H9 (cell line): Measurements from ENCODE around the gene PARP1. TPM values are rescaled to one million over a fixed set of nuclear protein-coding genes. Genes with fewer than 3 reads are reported as not detected.

Experiments
- DNase-seq: peaks from one replicate; pipeline ENCODE4 v3.0.0-alpha.2; 2017
- H2AFZ ChIP-seq: one replicate; pipeline ENCODE4 v1.6.1; 2013; ENCODE audit warnings: mild to moderate bottlenecking, low read length, control low read depth, moderate library complexity
- H2AK5ac ChIP-seq: 2 replicates; pipeline ENCODE4 v1.6.1; 2013; ENCODE audit warnings: low read length, control low read depth, mixed read lengths; ENCODE audit not compliant: insufficient read length
- H2BK120ac ChIP-seq: one replicate; pipeline ENCODE4 v1.6.1; 2013; ENCODE audit warnings: low read depth, mild to moderate bottlenecking, low read length, control low read depth, inconsistent platforms; ENCODE audit not compliant: poor library complexity, severe bottlenecking
- H2BK12ac ChIP-seq: 2 replicates; pipeline ENCODE4 v1.6.1; 2013; ENCODE audit warnings: low read length, control low read depth, mixed read lengths, low read depth; ENCODE audit not compliant: insufficient read length
- H2BK15ac ChIP-seq: 2 replicates; pipeline ENCODE4 v1.6.1; 2013; ENCODE audit warnings: low read depth, low read length, control low read depth
- H2BK20ac ChIP-seq: one replicate; pipeline ENCODE4 v1.6.1; 2013; ENCODE audit warnings: low read depth, mild to moderate bottlenecking, low read length, control low read depth, inconsistent platforms; ENCODE audit not compliant: poor library complexity, severe bottlenecking
- H2BK5ac ChIP-seq: 2 replicates; pipeline ENCODE4 v1.6.1; 2013; ENCODE audit warnings: low read length, control low read depth, mixed read lengths; ENCODE audit not compliant: insufficient read length
- H3K14ac ChIP-seq: 2 replicates; pipeline ENCODE4 v1.6.1; 2013; ENCODE audit warnings: low read length, control low read depth; ENCODE audit not compliant: insufficient read depth
- H3K18ac ChIP-seq: 2 replicates; pipeline ENCODE4 v1.6.1; 2013; ENCODE audit warnings: low read depth, mild to moderate bottlenecking, mixed read lengths, low read length, control low read depth; ENCODE audit not compliant: insufficient read length
- H3K23ac ChIP-seq: 2 replicates; pipeline ENCODE4 v1.6.1; 2013; ENCODE audit warnings: low read length, control low read depth, mixed read lengths, low read depth; ENCODE audit not compliant: insufficient read length
- H3K23me2 ChIP-seq: 2 replicates; pipeline ENCODE4 v1.6.1; 2013; ENCODE audit warnings: low read depth, mild to moderate bottlenecking, mixed read lengths, low read length, control low read depth; ENCODE audit not compliant: insufficient read length, poor library complexity, severe bottlenecking
- H3K27ac ChIP-seq: 2 replicates; pipeline ENCODE4 v1.5.1; 2013; ENCODE audit warnings: low read length, control low read depth, mixed read lengths, low read depth; ENCODE audit not compliant: insufficient read length
- H3K27me3 ChIP-seq: 2 replicates; pipeline ENCODE4 v1.6.1; 2013; ENCODE audit warnings: low read length, control low read depth, inconsistent platforms; ENCODE audit not compliant: insufficient read depth
- H3K4ac ChIP-seq: 2 replicates; pipeline ENCODE4 v1.6.1; 2013; ENCODE audit warnings: low read depth, mild to moderate bottlenecking, control low read depth, inconsistent platforms, low read length, moderate library complexity
- H3K4me1 ChIP-seq: 2 replicates; pipeline ENCODE4 v1.6.1; 2013; ENCODE audit warnings: low read length, control low read depth, inconsistent platforms; ENCODE audit not compliant: insufficient read depth
- H3K4me2 ChIP-seq: 2 replicates; pipeline ENCODE4 v1.6.1; 2013; ENCODE audit warnings: low read length, control low read depth, mixed read lengths; ENCODE audit not compliant: insufficient read length, insufficient read depth
- H3K56ac ChIP-seq: 2 replicates; pipeline ENCODE4 v1.6.1; 2013; ENCODE audit warnings: low read depth, mild to moderate bottlenecking, mixed read lengths, low read length, control low read depth; ENCODE audit not compliant: insufficient read length
- H3K79me1 ChIP-seq: 2 replicates; pipeline ENCODE4 v1.6.1; 2013; ENCODE audit warnings: low read depth, mild to moderate bottlenecking, moderate library complexity, low read length, control low read depth, inconsistent platforms; ENCODE audit not compliant: insufficient read depth, poor library complexity, severe bottlenecking
- H3K79me2 ChIP-seq: 2 replicates; pipeline ENCODE4 v1.6.1; 2013; ENCODE audit warnings: low read length, control low read depth, inconsistent platforms; ENCODE audit not compliant: insufficient read depth
- H3K9ac ChIP-seq: 2 replicates; pipeline ENCODE4 v1.6.1; 2013; ENCODE audit warnings: low read length, control low read depth, mixed read lengths; ENCODE audit not compliant: insufficient read length; ENCODE audit errors: extremely low read depth
- H3K9me3 ChIP-seq: one replicate; pipeline ENCODE4 v1.6.1; 2013; ENCODE audit warnings: low read depth, low read length, inconsistent platforms; ENCODE audit not compliant: control insufficient read depth
- H3T11ph ChIP-seq: one replicate; pipeline ENCODE4 v1.6.1; 2013; ENCODE audit warnings: mild to moderate bottlenecking, low read length, control low read depth, inconsistent platforms
- H4K20me1 ChIP-seq: one replicate; pipeline ENCODE4 v1.6.1; 2013; ENCODE audit not compliant: control insufficient read depth, insufficient read length, insufficient read depth
- H4K5ac ChIP-seq: 2 replicates; pipeline ENCODE4 v1.6.1; 2013; ENCODE audit warnings: low read depth, mild to moderate bottlenecking, mixed read lengths, low read length, control low read depth; ENCODE audit not compliant: insufficient read length
- H4K8ac ChIP-seq: replicated peaks from 2 replicates; pipeline ENCODE4 v1.6.1; 2013; ENCODE audit warnings: low read length, control low read depth, mixed read lengths, low read depth; ENCODE audit not compliant: insufficient read length
- H4K91ac ChIP-seq: 2 replicates; pipeline ENCODE4 v1.6.1; 2013; ENCODE audit warnings: low read depth, mild to moderate bottlenecking, moderate library complexity, mixed read lengths, low read length, control low read depth; ENCODE audit not compliant: insufficient read length
- H3K27ac Mint-ChIP-seq, 3 experiments: 2 replicates in 2 of 3; 3 replicates in 1 of 3; pipeline ENCODE4 v1.8.0; 2020 to 2021; ENCODE audit warnings: mixed read lengths in 3 of 3, mild to moderate bottlenecking in 1 of 3, moderate library complexity in 1 of 3
- H3K27me3 Mint-ChIP-seq: 2 replicates; pipeline ENCODE4 v1.8.0; 2021; ENCODE audit warnings: low read depth, mild to moderate bottlenecking, moderate library complexity, mixed read lengths
- H3K36me3 Mint-ChIP-seq, 3 experiments: 2 replicates in 2 of 3; 3 replicates in 1 of 3; pipeline ENCODE4 v1.8.0; 2020 to 2021; ENCODE audit warnings: low read depth in 3 of 3, mixed read lengths in 3 of 3; ENCODE audit not compliant: insufficient read depth in 1 of 3
- H3K4me1 Mint-ChIP-seq, 2 experiments: 2 replicates each; pipeline ENCODE4 v1.8.0; 2020; ENCODE audit warnings: mixed read lengths in 2 of 2
- H3K4me3 Mint-ChIP-seq, 2 experiments: 2 replicates in 1 of 2; 3 replicates in 1 of 2; pipeline ENCODE4 v1.8.0; 2020 to 2021; ENCODE audit warnings: mild to moderate bottlenecking in 2 of 2, mixed read lengths in 2 of 2, moderate library complexity in 1 of 2
- H3K9me3 Mint-ChIP-seq, 2 experiments: 2 replicates in 1 of 2; 3 replicates in 1 of 2; pipeline ENCODE4 v1.8.0; 2020; ENCODE audit warnings: mild to moderate bottlenecking in 2 of 2, mixed read lengths in 2 of 2, moderate library complexity in 1 of 2
- WGBS: extraction: QIAGEN DNeasy Blood & Tissue Kit; methylation state at CpG from one replicate; pipeline ENCODE4 v1.1.7; 2013; ENCODE audit warnings: missing lambda C conversion rate, low lambda C conversion rate, mixed read lengths; ENCODE audit not compliant: insufficient read length; ENCODE audit errors: extremely low coverage; 5-methylcytosine and 5-hydroxymethylcytosine counted together
- total RNA-seq: library from RNA; stranded (reverse); gene quantifications from 2 replicates; pipeline ENCODE4 v1.2.1, GENCODE V29; 2021
- TF ChIP-seq, protein P1 (sequence below): fragments of 200-600 bp; sonication (generic); conservative IDR thresholded peaks from 3 replicates; pipeline ENCODE4 v1.8.0; 2021; ENCODE audit warnings: antibody characterized with exemption, mild to moderate bottlenecking

The PARP1 gene
- total RNA-seq, 1 experiment from 2014 or later: 337 TPM

- no peak overlapping the region; a peak in 1 of 7 replicates for H3K27ac Mint-ChIP-seq
- H4K91ac ChIP-seq: no peak overlapping the region
- H3K14ac ChIP-seq: no peak overlapping the region
- H4K8ac ChIP-seq: no peak overlapping the region
- TF ChIP-seq, protein P1, sequence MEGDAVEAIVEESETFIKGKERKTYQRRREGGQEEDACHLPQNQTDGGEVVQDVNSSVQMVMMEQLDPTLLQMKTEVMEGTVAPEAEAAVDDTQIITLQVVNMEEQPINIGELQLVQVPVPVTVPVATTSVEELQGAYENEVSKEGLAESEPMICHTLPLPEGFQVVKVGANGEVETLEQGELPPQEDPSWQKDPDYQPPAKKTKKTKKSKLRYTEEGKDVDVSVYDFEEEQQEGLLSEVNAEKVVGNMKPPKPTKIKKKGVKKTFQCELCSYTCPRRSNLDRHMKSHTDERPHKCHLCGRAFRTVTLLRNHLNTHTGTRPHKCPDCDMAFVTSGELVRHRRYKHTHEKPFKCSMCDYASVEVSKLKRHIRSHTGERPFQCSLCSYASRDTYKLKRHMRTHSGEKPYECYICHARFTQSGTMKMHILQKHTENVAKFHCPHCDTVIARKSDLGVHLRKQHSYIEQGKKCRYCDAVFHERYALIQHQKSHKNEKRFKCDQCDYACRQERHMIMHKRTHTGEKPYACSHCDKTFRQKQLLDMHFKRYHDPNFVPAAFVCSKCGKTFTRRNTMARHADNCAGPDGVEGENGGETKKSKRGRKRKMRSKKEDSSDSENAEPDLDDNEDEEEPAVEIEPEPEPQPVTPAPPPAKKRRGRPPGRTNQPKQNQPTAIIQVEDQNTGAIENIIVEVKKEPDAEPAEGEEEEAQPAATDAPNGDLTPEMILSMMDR: no peak
- no peak overlapping the region for H3K27ac ChIP-seq
- H2BK15ac ChIP-seq: no peak overlapping the region
- H2AFZ ChIP-seq: no peak overlapping the region
- no peaks in the 10 kb centered on the region for H3K23me2 ChIP-seq
- no peak overlapping the region for H3K4me2 ChIP-seq
- H3K4me1 ChIP-seq: no peaks in the 10 kb centered on the region
- no peak overlapping the region for H2BK5ac ChIP-seq
- H4K20me1 ChIP-seq: no peaks in the 10 kb centered on the region
- no peak overlapping the region for H2BK12ac ChIP-seq
- WGBS: no CpG with 5 or more reads among the region's 5 CpGs
- H3K4ac ChIP-seq: no peak overlapping the region
- H3K4me3 Mint-ChIP-seq: no peak overlapping the region
- H3K18ac ChIP-seq: no peak overlapping the region
- no peak overlapping the region for H3K56ac ChIP-seq
- H3K36me3 Mint-ChIP-seq: peaks cover 72 to 98% (median 96%) of the 10 kb centered on the region in 3 experiments; a peak in 6 of 7 replicates
- H3K4me1 Mint-ChIP-seq: no peaks in the 10 kb centered on the region
- H3K27me3 Mint-ChIP-seq: no peaks in the 10 kb centered on the region
- no peak overlapping the region for H2BK20ac ChIP-seq
- H2BK120ac ChIP-seq: no peak overlapping the region
- no peaks in the 10 kb centered on the region for H3K9me3 Mint-ChIP-seq
- no peak overlapping the region for H4K5ac ChIP-seq
- no peak for DNase-seq
- no peaks in the 10 kb centered on the region for H3K79me1 ChIP-seq
- no peak overlapping the region for H2AK5ac ChIP-seq
- H3K79me2 ChIP-seq: no peaks in the 10 kb centered on the region
- no peaks in the 10 kb centered on the region for H3K27me3 ChIP-seq
- no peaks in the 10 kb centered on the region for H3K9me3 ChIP-seq
- no peak overlapping the region for H3K23ac ChIP-seq
- H3T11ph ChIP-seq: no peak overlapping the region
- H3K9ac ChIP-seq: no peak overlapping the region
Measured at GRCh38 chr1:226382030-226382429, 25.9 kb downstream of the PARP1 start.
